ENCODE data around the gene CEP164.

DNA sequence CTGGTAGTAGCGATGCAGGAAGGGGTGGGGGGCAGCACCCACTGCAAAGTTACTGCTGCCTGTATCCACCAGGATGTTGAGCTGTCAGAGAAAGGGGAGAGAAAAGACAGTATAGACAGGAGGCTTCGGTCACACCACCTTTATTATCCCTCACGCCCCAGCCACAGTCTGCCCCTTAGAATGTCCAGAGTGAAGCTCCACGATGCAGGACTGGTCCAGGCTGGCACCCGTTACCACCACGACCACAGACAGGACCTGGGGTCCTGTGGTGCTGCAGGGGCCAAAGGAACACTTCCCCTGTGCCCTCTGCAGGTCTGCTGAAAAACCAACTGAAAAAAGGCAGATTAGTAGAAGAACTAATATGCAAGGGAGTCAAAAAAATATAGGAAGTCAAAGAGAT is 30.8 kb upstream of the CEP164 start:
- no peak for TF ChIP-seq EZH2 (IDR thresholded peaks at IDR 0.05; ENCODE audit: borderline replicate concordance, low read length)
- TF ChIP-seq, protein P1, sequence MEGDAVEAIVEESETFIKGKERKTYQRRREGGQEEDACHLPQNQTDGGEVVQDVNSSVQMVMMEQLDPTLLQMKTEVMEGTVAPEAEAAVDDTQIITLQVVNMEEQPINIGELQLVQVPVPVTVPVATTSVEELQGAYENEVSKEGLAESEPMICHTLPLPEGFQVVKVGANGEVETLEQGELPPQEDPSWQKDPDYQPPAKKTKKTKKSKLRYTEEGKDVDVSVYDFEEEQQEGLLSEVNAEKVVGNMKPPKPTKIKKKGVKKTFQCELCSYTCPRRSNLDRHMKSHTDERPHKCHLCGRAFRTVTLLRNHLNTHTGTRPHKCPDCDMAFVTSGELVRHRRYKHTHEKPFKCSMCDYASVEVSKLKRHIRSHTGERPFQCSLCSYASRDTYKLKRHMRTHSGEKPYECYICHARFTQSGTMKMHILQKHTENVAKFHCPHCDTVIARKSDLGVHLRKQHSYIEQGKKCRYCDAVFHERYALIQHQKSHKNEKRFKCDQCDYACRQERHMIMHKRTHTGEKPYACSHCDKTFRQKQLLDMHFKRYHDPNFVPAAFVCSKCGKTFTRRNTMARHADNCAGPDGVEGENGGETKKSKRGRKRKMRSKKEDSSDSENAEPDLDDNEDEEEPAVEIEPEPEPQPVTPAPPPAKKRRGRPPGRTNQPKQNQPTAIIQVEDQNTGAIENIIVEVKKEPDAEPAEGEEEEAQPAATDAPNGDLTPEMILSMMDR (conservative IDR thresholded peaks at IDR 0.05 in 1 of 2, IDR thresholded peaks at IDR 0.05 in 1 of 2; ENCODE audit: extremely low read depth in 1 of 2, insufficient read depth in 1 of 2, low read depth in 1 of 2, low read length in 2 of 2), result no peak
